Measurements from ENCODE around the gene ICA1.

The ICA1 gene

GRCh38 chr7:8120390-8121058 is 141.4 kb downstream of the ICA1 start:
- no peak for DNase-seq (ENCODE audit: low read depth, low spot score)
- no peak overlapping the region for H3K27ac ChIP-seq

GRCh38 chr7:8119262-8119661 is 142.7 kb downstream of the ICA1 start:
- Histone ChIP-seq H3K9me3 (ENCODE audit: low read depth, low read length) (no peaks in the 10 kb centered on the region), H3K27ac (no peak overlapping the region), H3K4me3 (no peak overlapping the region), H3K36me3 (ENCODE audit: insufficient read depth, low read length) (no peaks in the 10 kb centered on the region), H3K9ac (ENCODE audit: insufficient read length) (no peak overlapping the region)
- TF ChIP-seq POLR2AphosphoS5 (IDR thresholded peaks at IDR 0.05; ENCODE audit: borderline replicate concordance, low read depth, low read length), result no peak
- no peak for TF ChIP-seq FOXP2 (optimal IDR thresholded peaks at IDR 0.05; ENCODE audit: control extremely low read depth, extremely low read length, insufficient read depth)
- no peak for TF ChIP-seq EZH2 (IDR thresholded peaks at IDR 0.05)
- no peak for DNase-seq (ENCODE audit: low read depth, low spot score)

More at GRCh38 chr7:8120390-8121058, 141.4 kb downstream of the ICA1 start:
- Histone ChIP-seq H3K36me3 (ENCODE audit: insufficient read depth, low read length) (no peaks in the 10 kb centered on the region), H3K9ac (ENCODE audit: insufficient read length) (no peak overlapping the region), H3K4me3 (no peak overlapping the region), H3K9me3 (ENCODE audit: low read depth, low read length) (no peaks in the 10 kb centered on the region)
- TF ChIP-seq POLR2AphosphoS5 (IDR thresholded peaks at IDR 0.05; ENCODE audit: borderline replicate concordance, low read depth, low read length), result no peak

- no peak overlapping the region for H3K9ac ChIP-seq (ENCODE audit: insufficient read length)
- no peaks in the 10 kb centered on the region for H3K9me3 ChIP-seq (ENCODE audit: low read depth, low read length)
- DNase-seq (ENCODE audit: low read depth, low spot score), result no peak
- no peak overlapping the region for H3K27ac ChIP-seq
- H3K4me3 ChIP-seq, result no peak overlapping the region
- TF ChIP-seq EZH2 (IDR thresholded peaks at IDR 0.05), result no peak
- no peak for TF ChIP-seq FOXP2 (optimal IDR thresholded peaks at IDR 0.05; ENCODE audit: control extremely low read depth, extremely low read length, insufficient read depth)
- no peak for TF ChIP-seq POLR2AphosphoS5 (IDR thresholded peaks at IDR 0.05; ENCODE audit: borderline replicate concordance, low read depth, low read length)
- no peaks in the 10 kb centered on the region for H3K36me3 ChIP-seq (ENCODE audit: insufficient read depth, low read length)
Measured at GRCh38 chr7:8117195-8117594, 144.8 kb downstream of the ICA1 start.

GRCh38 chr7:8115547-8116402 is 146.2 kb downstream of the ICA1 start:
- Histone ChIP-seq H3K36me3 (ENCODE audit: insufficient read depth, low read length) (no peaks in the 10 kb centered on the region), H3K27ac (no peak overlapping the region), H3K9ac (ENCODE audit: insufficient read length) (no peak overlapping the region), H3K4me3 (no peak overlapping the region), H3K9me3 (ENCODE audit: low read depth, low read length) (no peaks in the 10 kb centered on the region)
- TF ChIP-seq FOXP2 (optimal IDR thresholded peaks at IDR 0.05; ENCODE audit: control extremely low read depth, extremely low read length, insufficient read depth) (no peak), EZH2 (IDR thresholded peaks at IDR 0.05) (no peak), POLR2AphosphoS5 (IDR thresholded peaks at IDR 0.05; ENCODE audit: borderline replicate concordance, low read depth, low read length) (no peak)
- DNase-seq (ENCODE audit: low read depth, low spot score), result no peak

GRCh38 chr7:8114175-8114574 is 147.8 kb downstream of the ICA1 start:
- H3K27ac ChIP-seq, result no peak overlapping the region
- H3K9me3 ChIP-seq (ENCODE audit: low read depth, low read length), result no peaks in the 10 kb centered on the region
- H3K4me3 ChIP-seq, result no peak overlapping the region
- no peak for DNase-seq (ENCODE audit: low read depth, low spot score)
- H3K36me3 ChIP-seq (ENCODE audit: insufficient read depth, low read length), result no peaks in the 10 kb centered on the region
- H3K9ac ChIP-seq (ENCODE audit: insufficient read length), result no peak overlapping the region
- TF ChIP-seq POLR2AphosphoS5 (IDR thresholded peaks at IDR 0.05; ENCODE audit: borderline replicate concordance, low read depth, low read length), result no peak
- TF ChIP-seq FOXP2 (optimal IDR thresholded peaks at IDR 0.05; ENCODE audit: control extremely low read depth, extremely low read length, insufficient read depth), result no peak
- TF ChIP-seq EZH2 (IDR thresholded peaks at IDR 0.05), result no peak

- TF ChIP-seq POLR2AphosphoS5 (IDR thresholded peaks at IDR 0.05; ENCODE audit: borderline replicate concordance, low read depth, low read length) (no peak), EZH2 (IDR thresholded peaks at IDR 0.05) (no peak), FOXP2 (optimal IDR thresholded peaks at IDR 0.05; ENCODE audit: control extremely low read depth, extremely low read length, insufficient read depth) (no peak)
- H3K36me3 ChIP-seq (ENCODE audit: insufficient read depth, low read length), result no peaks in the 10 kb centered on the region
- no peak overlapping the region for H3K27ac ChIP-seq
- no peaks in the 10 kb centered on the region for H3K9me3 ChIP-seq (ENCODE audit: low read depth, low read length)
- no peak for DNase-seq (ENCODE audit: low read depth, low spot score)
- H3K4me3 ChIP-seq, result no peak overlapping the region
- H3K9ac ChIP-seq (ENCODE audit: insufficient read length), result no peak overlapping the region
Measured at GRCh38 chr7:8113184-8113583, 148.8 kb downstream of the ICA1 start.

GRCh38 chr7:8112685-8113084 is 149.3 kb downstream of the ICA1 start:
- no peak overlapping the region for H3K9ac ChIP-seq (ENCODE audit: insufficient read length)

GRCh38 chr7:8111282-8111960 is 150.5 kb downstream of the ICA1 start:
- no peaks in the 10 kb centered on the region for H3K36me3 ChIP-seq (ENCODE audit: insufficient read depth, low read length)
- H3K9ac ChIP-seq (ENCODE audit: insufficient read length), result no peak overlapping the region
- no peaks in the 10 kb centered on the region for H3K9me3 ChIP-seq (ENCODE audit: low read depth, low read length)
- no peak overlapping the region for H3K4me3 ChIP-seq
- TF ChIP-seq FOXP2 (optimal IDR thresholded peaks at IDR 0.05; ENCODE audit: control extremely low read depth, extremely low read length, insufficient read depth), result no peak
- no peak for TF ChIP-seq POLR2AphosphoS5 (IDR thresholded peaks at IDR 0.05; ENCODE audit: borderline replicate concordance, low read depth, low read length)
- no peak for TF ChIP-seq EZH2 (IDR thresholded peaks at IDR 0.05)
- H3K27ac ChIP-seq, result no peak overlapping the region
- DNase-seq (ENCODE audit: low read depth, low spot score), result no peak

More at GRCh38 chr7:8112685-8113084, 149.3 kb downstream of the ICA1 start:
- Histone ChIP-seq H3K36me3 (ENCODE audit: insufficient read depth, low read length) (no peaks in the 10 kb centered on the region), H3K9me3 (ENCODE audit: low read depth, low read length) (no peaks in the 10 kb centered on the region), H3K27ac (no peak overlapping the region), H3K4me3 (no peak overlapping the region)
- TF ChIP-seq POLR2AphosphoS5 (IDR thresholded peaks at IDR 0.05; ENCODE audit: borderline replicate concordance, low read depth, low read length), result no peak
- no peak for TF ChIP-seq FOXP2 (optimal IDR thresholded peaks at IDR 0.05; ENCODE audit: control extremely low read depth, extremely low read length, insufficient read depth)
- TF ChIP-seq EZH2 (IDR thresholded peaks at IDR 0.05), result no peak
- no peak for DNase-seq (ENCODE audit: low read depth, low spot score)

Measured in SK-N-MC (cell line).